Measurements from ENCODE around the gene HGF.

- TF ChIP-seq CTCF (IDR thresholded peaks at IDR 0.05) (no peak), NR2C2 (CRISPR knock-in tag; IDR thresholded peaks at IDR 0.05) (no peak), TP53 (CRISPR knock-in tag; IDR thresholded peaks at IDR 0.05) (no peak), ATF6 (CRISPR knock-in tag; IDR thresholded peaks at IDR 0.05) (no peak), SMAD3 (CRISPR knock-in tag; IDR thresholded peaks at IDR 0.05; ENCODE audit: borderline replicate concordance) (no peak), ATF1 (CRISPR knock-in tag; IDR thresholded peaks at IDR 0.05) (no peak), JUN (CRISPR knock-in tag; IDR thresholded peaks at IDR 0.05) (no peak), TEAD4 (CRISPR knock-in tag; IDR thresholded peaks at IDR 0.05) (no peak), CREM (CRISPR knock-in tag; IDR thresholded peaks at IDR 0.05) (no peak)
- TF ChIP-seq, protein P1, sequence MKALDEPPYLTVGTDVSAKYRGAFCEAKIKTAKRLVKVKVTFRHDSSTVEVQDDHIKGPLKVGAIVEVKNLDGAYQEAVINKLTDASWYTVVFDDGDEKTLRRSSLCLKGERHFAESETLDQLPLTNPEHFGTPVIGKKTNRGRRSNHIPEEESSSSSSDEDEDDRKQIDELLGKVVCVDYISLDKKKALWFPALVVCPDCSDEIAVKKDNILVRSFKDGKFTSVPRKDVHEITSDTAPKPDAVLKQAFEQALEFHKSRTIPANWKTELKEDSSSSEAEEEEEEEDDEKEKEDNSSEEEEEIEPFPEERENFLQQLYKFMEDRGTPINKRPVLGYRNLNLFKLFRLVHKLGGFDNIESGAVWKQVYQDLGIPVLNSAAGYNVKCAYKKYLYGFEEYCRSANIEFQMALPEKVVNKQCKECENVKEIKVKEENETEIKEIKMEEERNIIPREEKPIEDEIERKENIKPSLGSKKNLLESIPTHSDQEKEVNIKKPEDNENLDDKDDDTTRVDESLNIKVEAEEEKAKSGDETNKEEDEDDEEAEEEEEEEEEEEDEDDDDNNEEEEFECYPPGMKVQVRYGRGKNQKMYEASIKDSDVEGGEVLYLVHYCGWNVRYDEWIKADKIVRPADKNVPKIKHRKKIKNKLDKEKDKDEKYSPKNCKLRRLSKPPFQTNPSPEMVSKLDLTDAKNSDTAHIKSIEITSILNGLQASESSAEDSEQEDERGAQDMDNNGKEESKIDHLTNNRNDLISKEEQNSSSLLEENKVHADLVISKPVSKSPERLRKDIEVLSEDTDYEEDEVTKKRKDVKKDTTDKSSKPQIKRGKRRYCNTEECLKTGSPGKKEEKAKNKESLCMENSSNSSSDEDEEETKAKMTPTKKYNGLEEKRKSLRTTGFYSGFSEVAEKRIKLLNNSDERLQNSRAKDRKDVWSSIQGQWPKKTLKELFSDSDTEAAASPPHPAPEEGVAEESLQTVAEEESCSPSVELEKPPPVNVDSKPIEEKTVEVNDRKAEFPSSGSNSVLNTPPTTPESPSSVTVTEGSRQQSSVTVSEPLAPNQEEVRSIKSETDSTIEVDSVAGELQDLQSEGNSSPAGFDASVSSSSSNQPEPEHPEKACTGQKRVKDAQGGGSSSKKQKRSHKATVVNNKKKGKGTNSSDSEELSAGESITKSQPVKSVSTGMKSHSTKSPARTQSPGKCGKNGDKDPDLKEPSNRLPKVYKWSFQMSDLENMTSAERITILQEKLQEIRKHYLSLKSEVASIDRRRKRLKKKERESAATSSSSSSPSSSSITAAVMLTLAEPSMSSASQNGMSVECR (CRISPR knock-in tag; IDR thresholded peaks at IDR 0.05; ENCODE audit: borderline replicate concordance): no peak
Measured at GRCh38 chr7:81761821-81762220, 8.0 kb downstream of the HGF start.
